MM.1S (cell line): ENCODE data around the gene EIF3I.

Experiments used
- CTCF ChIP-seq: fragments of 300-600 bp; sonication (generic); IDR thresholded peaks from 2 replicates; pipeline ENCODE4 v1.5.1; 2016; ENCODE audit warnings: antibody characterized with exemption, low read length, mixed read lengths
- EZH2 ChIP-seq: fragments of 300-600 bp; sonication (generic); optimal IDR thresholded peaks from 2 replicates; pipeline ENCODE3; 2017; ENCODE audit warnings: low read depth, mild to moderate bottlenecking, antibody characterized with exemption, low read length, mixed read lengths
- EZH2phosphoT487 ChIP-seq: fragments of 300-600 bp; sonication (generic); IDR thresholded peaks from 2 replicates; pipeline ENCODE4 v1.6.1; 2018; ENCODE audit warnings: antibody characterized with exemption, low read length

GRCh38 chr1:32249831-32250525, 27.8 kb downstream of the EIF3I start:
- TF ChIP-seq CTCF (no peak), EZH2phosphoT487 (no peak), EZH2 (no peak)
